Measurements from ENCODE around the gene MRGPRD.

MRGPRD gene

GRCh38 chr11:68934321-68934645 is 46.5 kb downstream of the MRGPRD start:
- TF ChIP-seq FOXA1 (IDR thresholded peaks at IDR 0.05) = no peak
- no peak for TF ChIP-seq TARDBP (IDR thresholded peaks at IDR 0.05)
- TF ChIP-seq LEF1 (IDR thresholded peaks at IDR 0.05; ENCODE audit: borderline replicate concordance) = no peak
- no peak for TF ChIP-seq FOXM1 (IDR thresholded peaks at IDR 0.05; ENCODE audit: borderline replicate concordance)
- no peak for TF ChIP-seq ARNT (IDR thresholded peaks at IDR 0.05)
- TF ChIP-seq L3MBTL2 (conservative IDR thresholded peaks at IDR 0.05) = no peak
- TF ChIP-seq ZNF384 (IDR thresholded peaks at IDR 0.05) = no peak
- no peak for TF ChIP-seq PKNOX1 (IDR thresholded peaks at IDR 0.05)
- TF ChIP-seq CTBP1 (IDR thresholded peaks at IDR 0.05; ENCODE audit: borderline replicate concordance) = no peak
- no peak for TF ChIP-seq HDGF (IDR thresholded peaks at IDR 0.05; ENCODE audit: borderline replicate concordance)
- no peak for TF ChIP-seq NFRKB (IDR thresholded peaks at IDR 0.05)
- TF ChIP-seq SP1 (IDR thresholded peaks at IDR 0.05) = no peak
- TF ChIP-seq BHLHE40 (IDR thresholded peaks at IDR 0.05; ENCODE audit: borderline replicate concordance) = no peak
- no peak for TF ChIP-seq SUZ12 (IDR thresholded peaks at IDR 0.05)
- no peak for TF ChIP-seq FOXK2 (IDR thresholded peaks at IDR 0.05)
- no peak for TF ChIP-seq ELF4 (IDR thresholded peaks at IDR 0.05)
- no peak for DNase-seq (ENCODE audit: extremely low spot score)
- POLR2A ChIA-PET = no interaction called here
- CTCF ChIA-PET = no interaction called here

GRCh38 chr11:68933605-68934320 is 47.0 kb downstream of the MRGPRD start:
- ChIA-PET POLR2A (no interaction called here), CTCF (no interaction called here)
- no peak for DNase-seq (ENCODE audit: extremely low spot score)
- TF ChIP-seq FOXM1 (IDR thresholded peaks at IDR 0.05; ENCODE audit: borderline replicate concordance) (no peak), NFRKB (IDR thresholded peaks at IDR 0.05) (no peak), FOXA1 (IDR thresholded peaks at IDR 0.05) (no peak), SP1 (IDR thresholded peaks at IDR 0.05) (no peak), TARDBP (IDR thresholded peaks at IDR 0.05) (no peak), ARNT (IDR thresholded peaks at IDR 0.05) (no peak)

GRCh38 chr11:68932933-68933577 is 47.7 kb downstream of the MRGPRD start:
- no peak for TF ChIP-seq CTBP1 (IDR thresholded peaks at IDR 0.05; ENCODE audit: borderline replicate concordance)
- no peak for TF ChIP-seq L3MBTL2 (conservative IDR thresholded peaks at IDR 0.05)
- TF ChIP-seq HDGF (IDR thresholded peaks at IDR 0.05; ENCODE audit: borderline replicate concordance) = no peak
- TF ChIP-seq SUZ12 (IDR thresholded peaks at IDR 0.05) = no peak
- TF ChIP-seq TARDBP (IDR thresholded peaks at IDR 0.05) = no peak
- TF ChIP-seq FOXA1 (IDR thresholded peaks at IDR 0.05) = no peak
- no peak for TF ChIP-seq BHLHE40 (IDR thresholded peaks at IDR 0.05; ENCODE audit: borderline replicate concordance)
- TF ChIP-seq LEF1 (IDR thresholded peaks at IDR 0.05; ENCODE audit: borderline replicate concordance) = no peak
- TF ChIP-seq FOXK2 (IDR thresholded peaks at IDR 0.05) = no peak
- TF ChIP-seq SP1 (IDR thresholded peaks at IDR 0.05) = no peak
- no peak for TF ChIP-seq FOXM1 (IDR thresholded peaks at IDR 0.05; ENCODE audit: borderline replicate concordance)
- TF ChIP-seq ELF4 (IDR thresholded peaks at IDR 0.05) = no peak
- no peak for TF ChIP-seq ZNF384 (IDR thresholded peaks at IDR 0.05)
- TF ChIP-seq ARNT (IDR thresholded peaks at IDR 0.05) = no peak
- no peak for TF ChIP-seq PKNOX1 (IDR thresholded peaks at IDR 0.05)
- TF ChIP-seq NFRKB (IDR thresholded peaks at IDR 0.05) = no peak
- POLR2A ChIA-PET = no interaction called here
- CTCF ChIA-PET = no interaction called here
- DNase-seq (ENCODE audit: extremely low spot score) = no peak

- no peak for DNase-seq (ENCODE audit: extremely low spot score)
- CTCF ChIA-PET = no interaction called here
- no peak for TF ChIP-seq SUZ12 (IDR thresholded peaks at IDR 0.05)
- TF ChIP-seq FOXK2 (IDR thresholded peaks at IDR 0.05) = no peak
- TF ChIP-seq LEF1 (IDR thresholded peaks at IDR 0.05; ENCODE audit: borderline replicate concordance) = no peak
- POLR2A ChIA-PET = no interaction called here
Observed at GRCh38 chr11:68932358-68932757, 48.4 kb downstream of the MRGPRD start.

DNA sequence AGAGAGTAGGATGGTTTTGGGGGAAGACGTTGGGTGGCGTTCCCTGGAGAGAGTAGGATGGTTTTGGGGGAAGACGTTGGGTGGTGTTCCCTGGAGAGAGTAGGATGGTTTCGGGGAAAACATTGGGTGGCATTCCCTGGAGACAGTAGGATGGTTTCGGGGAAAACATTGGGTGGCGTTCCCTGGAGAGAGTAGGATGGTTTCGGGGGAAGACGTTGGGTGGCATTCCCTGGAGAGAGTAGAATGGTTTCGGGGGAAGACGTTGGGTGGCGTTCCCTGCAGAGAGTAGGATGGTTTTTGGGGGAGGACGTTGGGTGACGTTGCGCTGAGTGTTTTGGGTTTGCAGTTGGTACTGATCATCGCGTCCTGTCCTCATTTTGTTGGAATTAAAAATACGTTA is 48.9 kb downstream of the MRGPRD start:
- CTCF ChIA-PET = no interaction called here

More for the DNA sequence above, 48.9 kb downstream of the MRGPRD start:
- TF ChIP-seq ELF4 (IDR thresholded peaks at IDR 0.05) (no peak), FOXA1 (IDR thresholded peaks at IDR 0.05) (no peak), PKNOX1 (IDR thresholded peaks at IDR 0.05) (no peak)
- no peak for DNase-seq (ENCODE audit: extremely low spot score)
- POLR2A ChIA-PET = no interaction called here

Data from HEK293T (cell line).